Urinary bladder (tissue), 4 donors: ENCODE results near the gene INHBB. TPM values are rescaled to one million over a fixed set of nuclear protein-coding genes. Genes with fewer than 3 reads are reported as not detected.

ENCODE experiments used
- DNase-seq: peaks from one replicate; pipeline ENCODE4 v3.0.0-alpha.2; 2015; ENCODE audit errors: extremely low spot score
- H3K27ac ChIP-seq: one replicate; pipeline ENCODE4 v1.5.1; 2013; ENCODE audit warnings: low read depth, mild to moderate bottlenecking, moderate library complexity
- H3K36me3 ChIP-seq: one replicate; pipeline ENCODE4 v1.6.1; 2013; ENCODE audit warnings: mild to moderate bottlenecking, moderate library complexity; ENCODE audit not compliant: insufficient read depth
- H3K4me1 ChIP-seq: one replicate; pipeline ENCODE4 v1.6.1; 2013; ENCODE audit warnings: mild to moderate bottlenecking, moderate library complexity; ENCODE audit not compliant: insufficient read depth
- H3K4me3 ChIP-seq: one replicate; pipeline ENCODE4 v1.5.1; 2013; ENCODE audit warnings: low read depth, low read length
- WGBS: extraction: QIAGEN DNeasy Blood & Tissue Kit; methylation state at CpG from one replicate; pipeline ENCODE4 v1.1.7; 2013; 5-methylcytosine and 5-hydroxymethylcytosine counted together
- polyA plus RNA-seq: library from polyadenylated mRNA; stranded (reverse); fragments of 200-250 nt; gene quantifications from one replicate; pipeline ENCODE4 v1.2.3, GENCODE V29; 2013
- total RNA-seq: library from RNA; depleted of rRNA; stranded (reverse); fragments of >200 nt; gene quantifications from one replicate; pipeline ENCODE4 v1.2.3, GENCODE V29; 2014
- donor health status: healthy with polysubstance abuse.
- donor health status: healthy.

Gene INHBB
- total and polyA plus RNA-seq, 2 donors: 0.74 to 11.2 TPM

DNA sequence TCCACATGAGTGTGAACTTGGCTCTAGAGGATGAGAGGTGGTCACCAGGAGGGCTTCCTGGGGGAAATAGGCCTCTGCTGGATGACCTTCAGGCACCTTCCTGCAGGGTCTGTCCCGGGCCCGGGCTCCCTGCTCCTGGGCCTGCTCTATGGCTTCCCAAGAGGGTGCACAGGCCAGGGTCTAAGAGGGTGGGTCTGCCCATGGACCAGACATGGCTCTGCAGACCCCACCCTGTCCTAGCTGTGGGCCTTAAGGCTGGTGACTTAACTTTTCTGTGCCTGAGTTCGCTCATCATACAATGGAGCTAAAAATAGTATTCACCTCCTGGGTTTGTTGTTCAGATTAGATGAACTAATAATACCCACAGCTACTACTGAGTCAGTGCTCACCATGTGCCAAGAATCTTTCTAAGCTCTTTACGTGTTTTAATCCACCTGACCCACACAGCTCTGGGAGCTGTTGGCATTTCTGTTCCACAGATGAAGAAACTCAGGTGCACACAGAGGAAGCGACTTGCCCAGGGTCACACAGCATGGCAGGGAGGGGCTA lies 14.4 kb downstream of the INHBB start:
- DNase-seq: no peak
- Histone ChIP-seq H3K36me3 (no peaks in the 10 kb centered on the region), H3K4me3 (no peak overlapping the region), H3K4me1 (no peaks in the 10 kb centered on the region), H3K27ac (no peak overlapping the region)
- WGBS: 75% methylated on average over 5 of the region's 5 CpGs

DNA sequence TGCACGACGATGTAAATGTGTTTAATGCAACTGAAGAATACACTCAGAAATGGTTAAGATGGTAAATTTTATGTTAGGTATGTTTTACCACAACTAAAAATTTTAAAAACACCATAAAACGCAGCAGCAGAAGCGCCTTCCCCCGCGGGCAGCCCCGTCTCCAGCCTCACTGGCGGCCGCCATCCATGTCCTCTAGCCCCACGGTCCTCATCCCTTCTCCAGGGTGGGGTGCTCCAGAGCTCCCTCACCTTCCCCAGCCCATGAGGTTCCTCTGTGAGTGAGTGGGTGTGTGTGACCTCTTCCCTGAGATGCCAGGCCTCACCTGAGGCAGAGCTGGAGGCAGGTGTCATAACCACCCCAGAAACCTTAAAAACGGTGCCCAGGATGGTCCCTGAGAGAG lies 17.0 kb downstream of the INHBB start:
- no peak overlapping the region for H3K27ac ChIP-seq
- H3K4me1 ChIP-seq: no peaks in the 10 kb centered on the region
- 93% methylated on average over 11 of the region's 11 CpGs for WGBS
- no peaks in the 10 kb centered on the region for H3K36me3 ChIP-seq
- no peak overlapping the region for H3K4me3 ChIP-seq
- no peak for DNase-seq

DNA sequence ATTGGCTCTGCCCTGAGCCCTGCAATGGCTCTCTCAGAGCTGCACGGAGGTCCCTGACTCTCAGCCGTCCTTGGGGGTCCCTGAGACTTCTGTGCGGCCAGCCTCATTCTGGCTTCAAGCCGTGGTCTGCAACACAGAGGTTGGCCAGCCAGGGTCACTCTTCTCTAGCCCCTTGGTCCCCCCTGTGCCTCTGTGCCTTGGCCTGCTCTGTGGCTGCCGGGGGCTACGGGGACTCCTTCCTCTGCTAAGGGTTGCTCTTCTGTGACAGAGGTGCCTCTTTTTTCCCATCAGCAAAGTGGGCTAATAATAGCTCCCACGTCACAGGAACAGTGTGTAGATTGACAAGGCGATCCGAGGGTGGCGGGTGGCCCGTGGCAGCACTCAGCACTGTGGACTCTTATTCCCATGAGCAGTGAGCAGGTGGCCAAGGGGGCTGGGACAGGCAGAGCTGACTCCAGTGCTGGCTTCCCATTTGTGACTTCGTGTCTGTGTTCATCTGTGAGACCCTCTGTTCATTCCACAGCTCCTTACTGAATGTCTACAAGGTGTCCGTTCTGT lies 19.4 kb downstream of the INHBB start:
- no peak overlapping the region for H3K4me3 ChIP-seq
- no peaks in the 10 kb centered on the region for H3K36me3 ChIP-seq
- no peak for DNase-seq
- H3K27ac ChIP-seq: no peak overlapping the region
- 78% methylated on average over 13 of the region's 13 CpGs for WGBS
- no peaks in the 10 kb centered on the region for H3K4me1 ChIP-seq

DNA sequence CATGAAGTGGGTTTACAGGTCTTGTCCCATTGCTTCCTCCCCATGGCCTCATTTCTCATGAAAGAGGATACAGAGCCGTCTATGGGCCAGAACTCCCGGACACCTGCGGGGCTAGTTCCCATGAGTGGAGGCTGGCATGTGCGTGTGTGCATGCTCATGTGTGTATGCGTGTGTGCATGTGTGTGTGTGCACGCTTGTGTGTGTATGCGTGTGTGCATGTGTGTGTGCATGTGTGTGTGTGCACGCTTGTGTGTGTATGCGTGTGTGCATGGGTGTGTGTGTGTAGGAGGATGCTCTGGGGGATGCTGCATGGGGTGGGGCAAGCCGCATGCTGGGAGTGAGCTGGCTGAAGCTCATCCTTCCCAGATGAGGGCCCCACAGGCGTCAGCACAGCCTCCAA lies 20.8 kb downstream of the INHBB start:
- H3K4me1 ChIP-seq: no peaks in the 10 kb centered on the region
- no peak for DNase-seq
- WGBS: 91% methylated on average over 11 of the region's 11 CpGs

DNA sequence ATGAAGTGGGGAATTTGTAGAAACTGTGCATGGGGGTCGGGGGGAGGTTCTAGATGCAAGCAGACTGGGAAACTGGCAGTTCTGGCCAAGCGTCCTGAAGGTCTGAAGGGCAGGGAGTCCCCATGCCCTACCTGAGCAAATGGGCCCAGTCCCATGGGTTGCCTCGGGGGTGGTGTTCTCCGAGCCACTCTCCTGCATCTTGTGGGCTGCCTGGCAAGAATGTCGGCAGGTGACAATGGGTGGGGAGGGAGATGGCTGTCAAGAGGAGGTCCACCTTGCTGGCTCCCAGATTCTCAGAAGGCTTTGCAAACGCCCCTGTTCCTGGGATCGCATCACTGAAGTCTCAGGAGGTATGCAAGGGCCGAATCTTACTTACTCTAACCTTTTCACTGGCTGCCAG lies 21.3 kb downstream of the INHBB start:
- no peaks in the 10 kb centered on the region for H3K36me3 ChIP-seq
- no peaks in the 10 kb centered on the region for H3K4me1 ChIP-seq
- no peak overlapping the region for H3K4me3 ChIP-seq
- DNase-seq: no peak
- no peak overlapping the region for H3K27ac ChIP-seq
- WGBS: 85% methylated on average over 8 of the region's 8 CpGs

More for the DNA sequence above, 20.8 kb downstream of the INHBB start:
- Histone ChIP-seq H3K4me3 (no peak overlapping the region), H3K36me3 (no peaks in the 10 kb centered on the region), H3K27ac (no peak overlapping the region)

DNA sequence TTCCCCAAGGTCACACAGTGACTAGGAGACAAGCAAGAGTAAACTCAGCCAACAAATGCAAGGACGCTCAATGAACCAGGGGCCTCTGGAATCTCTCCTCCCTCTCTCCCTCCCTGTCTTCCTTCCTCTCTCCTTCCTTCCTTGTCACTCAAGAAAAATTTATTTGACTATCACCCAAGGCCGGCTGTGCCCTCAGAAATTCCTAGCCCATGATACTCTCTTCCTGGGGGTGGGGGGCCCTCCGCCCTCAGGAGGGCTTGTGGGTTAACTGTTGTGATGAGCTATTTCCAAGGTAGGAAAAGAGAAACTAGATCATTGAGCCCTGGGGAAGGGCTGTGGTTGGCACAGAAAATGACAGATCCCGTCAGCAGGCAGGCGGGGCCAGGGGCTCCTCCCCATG lies 21.7 kb downstream of the INHBB start:
- no peak for DNase-seq
- Histone ChIP-seq H3K36me3 (no peaks in the 10 kb centered on the region), H3K27ac (no peak overlapping the region), H3K4me1 (no peaks in the 10 kb centered on the region), H3K4me3 (no peak overlapping the region)
- 68% methylated on average over 5 of the region's 5 CpGs for WGBS

DNA sequence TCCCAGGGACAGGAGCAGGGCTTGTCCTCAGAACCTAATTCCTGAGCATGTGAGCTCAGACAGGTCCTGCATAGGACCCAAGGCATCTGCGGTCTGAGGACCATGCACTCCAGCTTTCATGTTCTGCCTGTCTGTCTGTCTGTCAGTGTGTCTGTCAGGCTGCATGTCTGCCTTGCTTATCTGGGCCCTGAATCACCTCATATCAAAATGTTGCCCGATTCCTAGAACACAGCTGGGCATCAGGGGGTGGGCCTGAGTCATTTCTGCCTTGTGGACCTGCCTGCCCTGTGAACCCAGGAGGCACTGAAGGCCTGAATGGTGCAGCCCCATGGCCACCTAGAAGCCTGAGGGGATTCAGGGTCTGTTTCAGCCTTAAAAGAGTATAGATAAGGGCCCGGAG lies 22.1 kb downstream of the INHBB start:
- Histone ChIP-seq H3K4me3 (no peak overlapping the region), H3K4me1 (no peaks in the 10 kb centered on the region), H3K27ac (no peak overlapping the region), H3K36me3 (no peaks in the 10 kb centered on the region)
- DNase-seq: no peak
- 77% methylated on average over 3 of the region's 3 CpGs for WGBS

DNA sequence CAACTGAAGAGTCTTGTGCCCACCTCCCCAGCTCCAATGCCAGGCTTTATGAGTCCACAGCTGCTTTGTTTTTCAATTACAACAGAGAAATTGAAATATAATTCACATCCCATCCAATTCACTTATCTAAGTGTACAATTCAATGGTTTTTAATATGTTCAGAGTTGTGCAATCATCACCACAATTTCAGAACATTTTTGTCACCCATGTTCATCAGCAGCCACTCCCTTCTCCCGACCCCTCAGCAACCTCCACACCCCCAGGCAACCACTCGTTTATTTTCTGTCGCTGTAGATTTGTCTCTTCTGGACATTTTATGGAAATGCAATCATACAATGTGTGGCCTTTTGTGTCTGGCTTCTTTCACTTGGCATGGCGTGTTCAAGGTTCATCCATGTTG lies 23.3 kb downstream of the INHBB start:
- Histone ChIP-seq H3K4me3 (no peak overlapping the region), H3K27ac (no peak overlapping the region), H3K4me1 (no peaks in the 10 kb centered on the region), H3K36me3 (no peaks in the 10 kb centered on the region)
- no peak for DNase-seq
- WGBS: 76% methylated on average over 4 of the region's 4 CpGs

DNA sequence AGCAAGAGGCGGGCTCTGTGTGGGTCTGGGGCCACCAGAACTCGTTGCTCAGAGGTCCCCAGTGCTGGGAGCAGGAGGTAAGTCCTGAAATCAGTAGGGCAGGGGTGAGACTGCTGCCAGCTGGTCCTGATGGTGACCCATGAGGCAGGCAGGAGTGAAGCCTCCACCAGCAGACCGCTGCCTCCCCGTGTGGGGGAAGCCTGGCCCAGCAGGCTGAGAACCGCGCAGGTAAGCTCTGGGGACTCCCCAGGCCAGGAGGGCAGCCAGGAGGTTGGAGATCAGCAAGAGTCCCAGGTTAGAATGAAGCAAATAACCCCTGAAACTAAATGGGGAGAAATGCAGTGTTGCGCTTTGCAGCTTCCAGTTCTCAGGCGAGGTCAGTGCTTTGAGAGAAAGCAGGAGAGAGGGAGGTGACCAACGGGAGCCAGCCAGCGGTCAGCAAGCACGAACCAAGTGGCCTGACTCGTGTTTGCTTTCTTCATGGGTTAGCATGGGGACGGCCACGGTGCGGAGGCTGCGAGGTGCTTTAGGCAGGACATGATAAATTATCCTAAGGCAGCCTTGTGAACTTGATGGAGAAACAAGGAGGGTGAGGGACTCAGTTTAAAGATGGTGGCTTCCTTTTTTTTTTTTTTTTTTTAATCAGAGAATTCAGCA lies 26.2 kb downstream of the INHBB start:
- H3K27ac ChIP-seq: no peak overlapping the region
- no peaks in the 10 kb centered on the region for H3K36me3 ChIP-seq
- no peaks in the 10 kb centered on the region for H3K4me1 ChIP-seq
- 71% methylated on average over 16 of the region's 16 CpGs for WGBS
- H3K4me3 ChIP-seq: no peak overlapping the region
- no peak for DNase-seq

DNA sequence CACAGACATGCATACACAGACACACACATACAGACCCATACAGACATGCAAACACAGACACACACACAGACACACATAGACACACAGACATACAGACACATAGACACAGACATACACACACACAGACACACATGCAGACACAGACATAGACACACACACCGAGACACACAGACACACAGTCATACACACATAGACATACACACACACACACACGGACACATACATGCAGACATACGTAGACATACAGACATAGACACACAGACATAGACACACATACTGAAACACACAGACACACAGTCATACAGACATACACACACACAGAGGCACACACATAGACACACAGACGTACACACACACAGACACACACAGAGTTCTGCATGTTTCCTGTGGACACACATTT lies 26.9 kb downstream of the INHBB start:
- WGBS: 93% methylated on average over 4 of the region's 4 CpGs
- Histone ChIP-seq H3K4me1 (no peaks in the 10 kb centered on the region), H3K27ac (no peak overlapping the region), H3K36me3 (no peaks in the 10 kb centered on the region), H3K4me3 (no peak overlapping the region)
- DNase-seq: no peak

DNA sequence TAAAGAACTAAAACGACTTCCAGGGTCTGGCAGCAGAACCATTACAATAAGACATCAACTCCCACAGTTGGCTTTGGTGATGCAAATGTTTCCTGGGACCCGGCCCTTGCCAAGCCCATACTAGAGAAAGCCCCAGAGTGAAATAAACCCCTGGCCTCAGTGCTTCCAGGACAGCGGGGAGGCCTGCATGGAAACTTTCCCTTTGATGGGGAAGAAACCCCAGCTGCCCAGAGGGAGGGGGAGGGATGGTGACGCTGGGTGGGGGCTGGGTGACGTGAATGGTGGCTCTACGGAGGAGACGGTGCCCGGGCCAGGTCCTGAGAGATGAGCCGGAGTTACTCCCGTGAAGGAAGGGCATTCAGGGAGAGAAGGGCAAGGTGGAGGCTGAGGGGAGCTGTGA lies 27.5 kb downstream of the INHBB start:
- no peaks in the 10 kb centered on the region for H3K4me1 ChIP-seq
- no peaks in the 10 kb centered on the region for H3K36me3 ChIP-seq
- no peak overlapping the region for H3K4me3 ChIP-seq
- H3K27ac ChIP-seq: no peak overlapping the region
- 44% methylated on average over 10 of the region's 10 CpGs for WGBS
- no peak for DNase-seq

DNA sequence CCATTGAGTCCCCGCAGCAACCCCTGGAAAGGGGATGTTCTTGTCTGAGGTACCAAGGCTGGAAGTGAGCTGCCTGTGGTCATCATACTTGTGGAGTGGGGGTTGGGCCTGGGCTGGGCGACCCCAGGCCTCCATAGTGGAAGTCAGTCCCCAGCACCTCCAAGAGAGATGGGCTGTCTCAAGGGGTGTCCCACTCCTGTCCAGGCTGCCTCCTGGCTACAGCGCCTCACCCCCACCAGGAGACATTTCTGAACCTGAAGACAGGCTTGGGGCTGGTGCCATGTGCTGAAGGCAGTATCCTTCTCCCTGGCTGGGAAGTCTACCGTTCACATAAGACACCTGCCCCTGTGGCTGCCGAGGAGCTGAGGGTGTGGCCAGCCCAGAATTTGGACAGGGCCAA lies 28.9 kb downstream of the INHBB start:
- H3K27ac ChIP-seq: no peak overlapping the region
- no peaks in the 10 kb centered on the region for H3K4me1 ChIP-seq
- no peak overlapping the region for H3K4me3 ChIP-seq
- H3K36me3 ChIP-seq: no peaks in the 10 kb centered on the region
- 74% methylated on average over 5 of the region's 5 CpGs for WGBS
- no peak for DNase-seq

DNA sequence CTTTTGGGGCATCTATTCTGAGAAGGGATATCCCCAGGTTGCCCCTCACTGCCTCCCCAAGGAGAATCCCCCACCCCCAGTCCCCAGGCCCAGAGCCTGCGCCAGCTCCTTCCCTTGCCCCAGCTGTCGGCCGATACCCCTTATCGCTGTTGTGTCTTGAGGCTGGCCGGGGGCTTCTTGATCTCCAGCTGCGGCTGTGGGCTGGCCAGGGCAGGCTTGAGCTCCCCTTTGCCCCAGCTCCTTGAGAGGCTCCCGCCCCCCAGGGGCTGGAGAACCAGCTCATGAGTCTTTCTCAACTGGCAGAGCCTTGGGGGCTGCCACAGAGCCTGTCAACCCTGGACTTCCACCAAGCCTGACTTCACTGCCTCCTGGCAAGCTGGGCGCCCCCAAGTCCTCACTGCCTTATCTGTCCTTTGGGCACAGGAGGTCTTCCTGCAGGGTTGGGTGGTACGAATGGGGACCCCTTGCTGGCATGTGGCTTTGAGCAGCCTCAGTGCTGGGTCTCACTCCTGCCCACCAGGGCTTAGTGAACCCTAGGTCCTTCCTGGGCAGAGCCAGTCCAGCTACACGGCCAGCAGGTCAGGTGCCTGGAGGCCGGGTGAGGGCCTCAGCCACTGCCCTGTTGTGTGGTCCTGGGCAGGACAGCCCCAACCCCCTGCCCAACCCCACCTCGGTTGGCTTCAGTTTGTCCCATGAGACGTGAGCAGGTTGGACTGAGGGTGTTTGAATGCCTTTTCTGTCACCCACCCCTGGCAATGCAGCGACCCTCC lies 29.5 kb downstream of the INHBB start:
- Histone ChIP-seq H3K4me3 (no peak overlapping the region), H3K4me1 (no peaks in the 10 kb centered on the region), H3K27ac (no peak overlapping the region), H3K36me3 (no peaks in the 10 kb centered on the region)
- 89% methylated on average over 14 of the region's 14 CpGs for WGBS
- no peak for DNase-seq

DNA sequence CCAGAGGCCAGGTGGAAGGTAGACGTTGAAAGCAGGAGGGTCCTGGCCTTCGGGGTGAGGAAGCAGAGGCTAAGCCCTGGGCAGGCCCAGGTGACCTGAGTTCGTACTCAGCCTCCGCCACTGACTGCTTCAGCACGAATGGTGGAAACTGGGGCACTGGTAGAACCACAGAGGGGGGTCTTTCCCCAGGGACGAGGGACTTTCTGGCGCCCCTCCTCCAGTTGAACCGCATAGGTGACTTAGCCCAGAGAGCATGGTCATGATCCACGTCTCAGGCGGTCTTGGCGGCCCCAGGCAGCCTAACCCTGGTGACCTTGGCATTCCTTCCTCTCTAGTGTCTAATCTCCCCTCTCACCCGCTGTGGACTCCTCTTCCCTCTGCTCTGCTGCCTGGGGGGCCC lies 30.2 kb downstream of the INHBB start:
- H3K36me3 ChIP-seq: no peaks in the 10 kb centered on the region
- no peaks in the 10 kb centered on the region for H3K4me1 ChIP-seq
- no peak overlapping the region for H3K4me3 ChIP-seq
- no peak overlapping the region for H3K27ac ChIP-seq
- DNase-seq: no peak
- WGBS: 71% methylated on average over 12 of the region's 12 CpGs
